Ovary (tissue), 9 donors: ENCODE results near the gene SLC7A14. TPM values are rescaled to one million over a fixed set of nuclear protein-coding genes. Genes with fewer than 3 reads are reported as not detected.

Source experiments
- DNase-seq, 5 donors: peaks; one replicate each; pipeline ENCODE4 v3.0.0-alpha.2; 2019 to 2020
- H3K27ac ChIP-seq, 2 donors: fragments of 200-600 bp; one replicate each; pipeline versions ENCODE4 v1.5.1 to v1.8.0; 2019 to 2022
- H3K27me3 ChIP-seq: fragments of 200-600 bp; one replicate; pipeline ENCODE4 v1.8.0; 2022
- H3K36me3 ChIP-seq: fragments of 200-600 bp; sonication (generic); one replicate; pipeline ENCODE4 v1.5.1; 2019
- H3K4me1 ChIP-seq: one replicate; pipeline ENCODE4 v1.8.1; 2013; ENCODE audit warnings: mild to moderate bottlenecking, moderate library complexity; ENCODE audit not compliant: insufficient read depth
- H3K4me3 ChIP-seq: fragments of 200-600 bp; sonication (generic); one replicate; pipeline ENCODE4 v1.5.1; 2017
- H3K9me3 ChIP-seq, 2 donors: fragments of 200-600 bp in 1 of 2; sonication (generic) in 1 of 2; one replicate each; pipeline versions ENCODE4 v1.5.1 to v1.8.1; 2013 to 2019; ENCODE audit warnings: mild to moderate bottlenecking in 1 of 2, moderate library complexity in 1 of 2
- CTCF ChIP-seq, 3 donors: fragments of 450-650 bp in 2 of 3; fragments of 200-600 bp in 1 of 3; IDR thresholded peaks; one replicate each; pipeline versions ENCODE4 v1.5.1 to v1.8.0; 2016 to 2022; ENCODE audit warnings: antibody characterized with exemption in 3 of 3, mild to moderate bottlenecking in 1 of 3
- EP300 ChIP-seq: sonication (generic); formaldehyde crosslinking; IDR thresholded peaks from one replicate; pipeline ENCODE4 v1.6.1; 2017; ENCODE audit warnings: antibody characterized with exemption
- POLR2A ChIP-seq: fragments of 450-650 bp; IDR thresholded peaks from one replicate; pipeline ENCODE4 v1.6.1; 2017; ENCODE audit warnings: antibody characterized with exemption, mild to moderate bottlenecking, moderate library complexity
- WGBS, 3 donors: extraction: QIAGEN DNeasy Blood & Tissue Kit in 1 of 3; methylation state at CpG; one replicate each; pipeline versions ENCODE4 v1.1.5 to v1.1.7; 2013 to 2017; 5-methylcytosine and 5-hydroxymethylcytosine counted together
- intact Hi-C, 4 donors: fragments of 100-400 bp; cut with DNase I; formaldehyde crosslinking; loops; one replicate each; pipeline versions ENCODE4 v1.11.0 to v1.15.1; 2022 to 2023
- polyA plus RNA-seq, 2 donors: library from polyadenylated mRNA; stranded (reverse); fragments of 200-250 nt in 1 of 2; fragments of 350-450 nt in 1 of 2; fragmentation: Illumina TruSeq in 1 of 2; extraction: RNeasy Lipid Tissue Mini Kit (QIAGEN cat#74804) in 1 of 2; gene quantifications; one replicate each; pipeline ENCODE4 v1.2.3, GENCODE V29; 2013 to 2014
- total RNA-seq, 7 donors: library from RNA; depleted of rRNA in 2 of 7; stranded (reverse); fragments of >200 nt in 2 of 7; fragmentation: NEBNext Ultra II Directional in 3 of 7; extraction: Animal tissue kit (Norgen Biotek cat#: 25700) in 3 of 7; gene quantifications; one replicate each; pipeline versions ENCODE4 v1.1.0 to v1.2.4, GENCODE V29; 2016 to 2023
- donor health status: DM: no; HTN: no; CAD: no; lungs with moderate emphysema.
- donor health status: DM: no; HTN: no; CAD: no.
- donor health status: Bipolar disorder and iron deficiency.
- donor health status: DM: yes; HTN: yes; CAD: no.
- donor health status: DM: no; HTN: no; CAD: no.
- donor health status: DM: yes; HTN: yes; CAD: no.

SLC7A14 gene
- total and polyA plus RNA-seq, 9 donors = under 0.01 to 0.20 (median 0.03) TPM; not detected in 2

GRCh38 chr3:170432416-170432815 lies 153.5 kb downstream of the SLC7A14 start:
- intact Hi-C loops = no loop called here

GRCh38 chr3:170431054-170431453 lies 154.8 kb downstream of the SLC7A14 start:
- Histone ChIP-seq H3K9me3 (no peaks in the 10 kb centered on the region), H3K4me1 (peaks cover 7% of the 10 kb centered on the region), H3K27ac (no peak overlapping the region), H3K36me3 (no peaks in the 10 kb centered on the region), H3K4me3 (no peak overlapping the region), H3K27me3 (no peaks in the 10 kb centered on the region)
- DNase-seq = no peak
- 97 to 98% (median 98%) methylated on average over 3 of the region's 3 CpGs for WGBS, 3 donors
- TF ChIP-seq CTCF (IDR thresholded peaks at IDR 0.05) = no peak
- TF ChIP-seq EP300 = no peak
- TF ChIP-seq POLR2A = no peak
- intact Hi-C loops = no loop called here

More at GRCh38 chr3:170432416-170432815, 153.5 kb downstream of the SLC7A14 start:
- no peaks in the 10 kb centered on the region for H3K36me3 ChIP-seq
- no peak overlapping the region for H3K4me3 ChIP-seq
- DNase-seq = no peak
- no peak overlapping the region for H3K27ac ChIP-seq
- H3K9me3 ChIP-seq = no peaks in the 10 kb centered on the region
- H3K4me1 ChIP-seq = peaks cover 7% of the 10 kb centered on the region
- 95 to 97% (median 97%) methylated on average over 14 of the region's 14 CpGs for whole genome bisulfite sequencing, 3 donors
- H3K27me3 ChIP-seq = no peaks in the 10 kb centered on the region
- TF ChIP-seq CTCF (IDR thresholded peaks at IDR 0.05) = no peak
- no peak for TF ChIP-seq POLR2A
- no peak for TF ChIP-seq EP300

GRCh38 chr3:170429050-170429449 lies 156.8 kb downstream of the SLC7A14 start:
- Histone ChIP-seq H3K4me1 (peaks cover 14% of the 10 kb centered on the region), H3K27me3 (no peaks in the 10 kb centered on the region)
- intact Hi-C loops = loop anchor here in 1 of 4 donors (10.0 kb wide), 1 partner anchor 46 kb away; no protein-coding TSS in a partner anchor

GRCh38 chr3:170428095-170428494 lies 157.8 kb downstream of the SLC7A14 start:
- DNase-seq = no peak
- intact Hi-C loops = loop anchor here in 1 of 4 donors (10.0 kb wide), 1 partner anchor 47 kb away; no protein-coding TSS in a partner anchor
- Histone ChIP-seq H3K27me3 (no peaks in the 10 kb centered on the region), H3K36me3 (no peaks in the 10 kb centered on the region), H3K9me3 (no peaks in the 10 kb centered on the region), H3K27ac (no peak overlapping the region), H3K4me3 (no peak overlapping the region), H3K4me1 (peaks cover 15% of the 10 kb centered on the region)
- TF ChIP-seq POLR2A (no peak), EP300 (no peak), CTCF (IDR thresholded peaks at IDR 0.05) (no peak)
- WGBS, 3 donors = 54 to 73% (median 65%) methylated on average over 2 of the region's 2 CpGs

More at GRCh38 chr3:170429050-170429449, 156.8 kb downstream of the SLC7A14 start:
- no peak for TF ChIP-seq POLR2A
- WGBS, 3 donors = 52 to 74% (median 55%) methylated on average over 1 of the region's 1 CpG
- H3K27ac ChIP-seq = peak overlapping the region in 1 of 2 donors; percentile 58
- no peaks in the 10 kb centered on the region for H3K9me3 ChIP-seq
- H3K4me3 ChIP-seq = no peak overlapping the region
- DNase-seq = no peak
- no peaks in the 10 kb centered on the region for H3K36me3 ChIP-seq

GRCh38 chr3:170426240-170426797 lies 159.6 kb downstream of the SLC7A14 start:
- Histone ChIP-seq H3K36me3 (no peaks in the 10 kb centered on the region), H3K27ac (peak overlapping the region in 1 of 2 donors; percentile 22), H3K9me3 (no peaks in the 10 kb centered on the region), H3K4me1 (peaks cover 23% of the 10 kb centered on the region), H3K27me3 (no peaks in the 10 kb centered on the region), H3K4me3 (no peak overlapping the region)
- no peak for DNase-seq
- intact Hi-C loops = loop anchor here in 1 of 4 donors (10.0 kb wide), 1 partner anchor 48 kb away; no protein-coding TSS in a partner anchor
- WGBS, 3 donors = 58 to 74% (median 60%) methylated on average over 2 of the region's 2 CpGs
- TF ChIP-seq CTCF (IDR thresholded peaks at IDR 0.05) (no peak), EP300 (no peak), POLR2A (no peak)
